IPS DF 6.9 (cell line): ENCODE data around the gene TNFRSF4.

ENCODE experiments used
- DNase-seq: peaks from one replicate; pipeline ENCODE4 v3.0.0-alpha.2; 2013; ENCODE audit warnings: low read depth, low spot score
- H3K27ac ChIP-seq: one replicate; pipeline ENCODE4 v1.5.1; 2013; ENCODE audit warnings: low read length, control low read depth
- H3K27me3 ChIP-seq: 2 replicates; pipeline ENCODE4 v1.6.1; 2013; ENCODE audit warnings: mild to moderate bottlenecking, low read length; ENCODE audit not compliant: control insufficient read depth, insufficient read depth
- H3K36me3 ChIP-seq: 2 replicates; pipeline ENCODE4 v1.6.1; 2013; ENCODE audit warnings: low read length; ENCODE audit not compliant: control insufficient read depth, insufficient read depth
- H3K4me1 ChIP-seq: 2 replicates; pipeline ENCODE4 v1.6.1; 2013; ENCODE audit warnings: low read length; ENCODE audit not compliant: control insufficient read depth, insufficient read depth
- H3K4me3 ChIP-seq: 2 replicates; pipeline ENCODE4 v1.5.1; 2013; ENCODE audit warnings: mild to moderate bottlenecking, low read length
- H3K9me3 ChIP-seq: 2 replicates; pipeline ENCODE4 v1.6.1; 2013; ENCODE audit warnings: low read length, inconsistent platforms; ENCODE audit not compliant: control insufficient read depth, insufficient read depth
- WGBS: extraction: QIAGEN DNeasy Blood & Tissue Kit; methylation state at CpG from one replicate; pipeline ENCODE4 v1.1.7; 2013; ENCODE audit warnings: mixed read lengths, missing lambda C conversion rate; ENCODE audit not compliant: insufficient read length, insufficient coverage; 5-methylcytosine and 5-hydroxymethylcytosine counted together

Gene TNFRSF4

DNA sequence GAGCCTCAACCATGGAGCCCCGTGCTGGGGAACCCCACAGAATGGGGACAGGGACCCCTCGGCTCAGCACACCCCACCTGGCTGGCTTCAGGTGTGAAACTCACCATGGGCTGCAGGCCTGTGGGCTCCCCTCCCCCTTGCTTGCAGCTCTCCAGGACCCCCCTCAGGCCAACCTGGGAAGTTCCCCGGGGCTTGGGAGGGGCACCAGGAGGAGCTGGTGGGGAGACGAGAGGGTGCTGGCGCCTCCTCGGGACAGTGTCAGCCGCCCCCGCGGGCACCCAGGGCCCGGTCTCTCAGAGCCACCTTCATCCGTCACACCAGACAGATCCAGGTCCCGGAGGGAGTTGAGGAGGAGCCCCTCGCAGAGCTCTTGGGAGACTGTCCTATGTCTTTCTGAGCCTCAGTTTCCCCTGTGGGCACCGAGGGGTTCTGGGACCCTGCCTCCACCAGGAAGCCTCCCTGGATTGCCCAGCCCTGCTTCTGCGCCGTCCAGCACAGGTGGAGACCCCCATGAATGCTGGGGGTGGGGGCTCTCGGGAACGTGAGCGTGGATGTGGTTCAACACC lies 6.9 kb downstream of the TNFRSF4 start:
- H3K36me3 ChIP-seq, result no peaks in the 10 kb centered on the region; the same call in 1 of the 2 replicates
- no peak for DNase-seq
- no CpG with 5 or more reads among the region's 19 CpGs for WGBS
- H3K4me3 ChIP-seq, result no peak overlapping the region
- peaks cover 7% of the 10 kb centered on the region for H3K4me1 ChIP-seq
- no peaks in the 10 kb centered on the region; the same call in 1 of the 2 replicates for H3K27me3 ChIP-seq
- H3K9me3 ChIP-seq, result no peaks in the 10 kb centered on the region
- H3K27ac ChIP-seq, result no peak overlapping the region

- no peak for DNase-seq
- no peaks in the 10 kb centered on the region; the same call in 1 of the 2 replicates for H3K27me3 ChIP-seq
- H3K9me3 ChIP-seq, result no peaks in the 10 kb centered on the region
- H3K4me1 ChIP-seq, result peaks cover 7% of the 10 kb centered on the region
- WGBS, result no CpG with 5 or more reads among the region's 49 CpGs
- H3K36me3 ChIP-seq, result no peaks in the 10 kb centered on the region; the same call in 1 of the 2 replicates
- H3K4me3 ChIP-seq, result peak within 1 kb of the TSS; percentile 42
- H3K27ac ChIP-seq, result no peak within 1 kb of the TSS
Observed at GRCh38 chr1:1206376-1206965, 7.5 kb downstream of the TNFRSF4 start, which contains the start of gene TNFRSF18. TSS of gene TNFRSF18 (minus strand) at chr1:1206592. CDS start at chr1:1206571, 21 bp downstream.

DNA sequence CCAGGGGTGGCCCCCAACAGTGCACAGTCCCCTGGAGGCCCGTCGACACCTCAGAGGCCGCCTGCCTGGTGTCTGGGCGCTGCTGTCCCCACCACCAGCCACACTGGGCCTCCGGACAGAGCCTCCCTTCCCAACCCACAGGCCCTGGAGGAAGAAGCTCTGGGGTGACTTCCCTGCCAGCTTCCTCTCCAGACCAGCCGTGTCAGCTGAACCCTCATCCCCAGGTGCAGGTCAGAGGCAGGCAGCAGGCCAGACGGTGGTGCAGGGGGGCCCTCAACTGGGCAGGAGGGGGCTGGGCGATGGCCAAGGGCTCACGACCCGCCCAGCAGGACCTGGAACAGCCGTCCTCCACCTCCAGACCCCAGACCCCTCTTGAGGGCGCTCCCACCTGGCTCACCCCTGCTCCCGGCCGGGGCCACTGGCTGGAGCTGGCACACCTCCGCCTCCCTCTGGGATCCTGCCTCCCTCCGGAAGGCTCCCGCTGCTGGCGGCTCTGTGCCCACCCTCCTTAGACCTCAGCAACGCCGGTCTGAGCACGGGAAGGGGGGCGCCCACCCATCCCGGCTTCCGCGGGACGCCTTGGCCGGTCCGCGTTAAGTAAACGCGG lies 8.1 kb downstream of the TNFRSF4 start:
- peak overlapping the region; percentile 42; the same call in 1 of the 2 replicates for H3K4me3 ChIP-seq
- H3K27me3 ChIP-seq, result no peaks in the 10 kb centered on the region; the same call in 1 of the 2 replicates
- H3K4me1 ChIP-seq, result peaks cover 7% of the 10 kb centered on the region
- H3K36me3 ChIP-seq, result no peaks in the 10 kb centered on the region; the same call in 1 of the 2 replicates
- DNase-seq, result no peak
- WGBS, result no CpG with 5 or more reads among the region's 31 CpGs
- no peaks in the 10 kb centered on the region for H3K9me3 ChIP-seq
- no peak overlapping the region for H3K27ac ChIP-seq

- no peak for DNase-seq
- H3K4me1 ChIP-seq, result peaks cover 10% of the 10 kb centered on the region
- no CpG with 5 or more reads among the region's 19 CpGs for whole genome bisulfite sequencing
- H3K27me3 ChIP-seq, result no peaks in the 10 kb centered on the region; the same call in 1 of the 2 replicates
- H3K9me3 ChIP-seq, result no peaks in the 10 kb centered on the region
- H3K27ac ChIP-seq, result no peak overlapping the region
- H3K4me3 ChIP-seq, result no peak overlapping the region
- no peaks in the 10 kb centered on the region; the same call in 1 of the 2 replicates for H3K36me3 ChIP-seq
Observed at GRCh38 chr1:1204998-1205768, 8.8 kb downstream of the TNFRSF4 start.

DNA sequence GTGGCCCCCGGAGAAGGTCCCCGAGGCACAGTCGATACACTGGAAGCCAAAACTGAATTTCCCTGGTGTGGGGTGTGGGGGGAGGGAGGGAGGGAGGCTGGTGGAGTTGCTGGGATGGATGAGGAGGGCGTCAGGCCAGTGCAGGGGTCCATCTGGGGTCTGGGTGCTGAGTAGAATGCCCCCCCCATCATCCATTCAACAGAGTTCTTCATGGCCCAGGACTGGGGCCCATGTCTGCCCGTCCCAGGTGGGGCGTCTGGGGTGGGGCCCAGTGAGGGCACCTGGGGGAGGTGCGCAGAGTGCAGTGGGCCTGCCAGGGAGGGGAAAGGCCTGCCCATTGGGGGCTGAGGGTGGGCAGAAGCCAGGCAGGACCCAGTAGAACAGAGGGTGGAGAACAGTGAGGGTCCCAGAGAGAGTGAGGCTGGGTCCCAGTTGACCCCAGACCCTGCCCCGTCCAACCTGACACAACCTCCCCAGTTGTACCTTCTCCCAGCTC lies 9.5 kb downstream of the TNFRSF4 start:
- no peak for DNase-seq
- Histone ChIP-seq H3K36me3 (no peaks in the 10 kb centered on the region; the same call in 1 of the 2 replicates), H3K9me3 (no peaks in the 10 kb centered on the region), H3K27ac (no peak overlapping the region), H3K4me1 (peaks cover 10% of the 10 kb centered on the region), H3K27me3 (no peaks in the 10 kb centered on the region; the same call in 1 of the 2 replicates), H3K4me3 (no peak overlapping the region)
- WGBS, result no CpG with 5 or more reads among the region's 8 CpGs

- Histone ChIP-seq H3K4me3 (no peak overlapping the region), H3K27me3 (no peaks in the 10 kb centered on the region; the same call in 1 of the 2 replicates), H3K36me3 (no peaks in the 10 kb centered on the region; the same call in 1 of the 2 replicates), H3K4me1 (peaks cover 10% of the 10 kb centered on the region), H3K9me3 (no peaks in the 10 kb centered on the region), H3K27ac (no peak overlapping the region)
- no CpG with 5 or more reads among the region's 49 CpGs for WGBS
- DNase-seq, result no peak
Observed at GRCh38 chr1:1203561-1204424, 10.2 kb downstream of the TNFRSF4 start.

DNA sequence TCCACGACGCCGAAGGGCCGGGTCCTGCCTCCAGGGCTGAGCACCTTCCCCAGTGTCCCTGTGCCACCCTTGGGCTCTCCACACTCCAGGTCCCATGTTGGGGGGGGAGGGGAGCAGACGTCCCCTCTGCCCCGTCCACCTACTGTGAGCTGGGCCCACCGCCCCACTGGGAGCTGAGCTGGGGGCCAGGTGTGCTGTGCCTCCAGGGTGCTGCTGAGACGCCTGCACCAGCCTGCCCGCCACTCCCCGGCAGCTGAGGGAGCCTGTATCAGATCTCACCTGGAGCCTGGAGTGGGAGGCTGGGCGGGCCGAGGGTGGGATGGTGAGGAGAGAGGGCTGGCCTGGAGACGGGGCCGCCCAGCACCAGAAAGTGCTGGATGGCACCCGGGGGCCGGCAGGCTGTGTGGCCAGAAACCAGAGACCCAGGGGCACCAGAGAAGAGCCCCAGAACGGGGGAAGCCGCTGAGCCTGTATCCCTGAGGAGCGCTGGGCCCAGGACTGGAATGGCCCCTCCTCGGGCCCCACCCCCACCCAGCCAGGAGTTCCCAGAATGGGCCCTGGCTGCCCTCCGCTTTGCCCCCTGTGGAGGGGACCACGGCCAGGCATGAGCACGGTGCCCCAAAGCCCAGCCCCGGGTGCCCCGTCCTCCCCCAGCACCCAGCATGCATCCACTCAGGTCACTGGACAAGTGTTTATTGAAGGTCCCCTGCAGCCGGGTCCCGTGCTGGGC lies 11.0 kb downstream of the TNFRSF4 start:
- no CpG with 5 or more reads among the region's 27 CpGs for WGBS
- peaks cover 10% of the 10 kb centered on the region for H3K4me1 ChIP-seq
- H3K27ac ChIP-seq, result no peak overlapping the region
- H3K27me3 ChIP-seq, result no peaks in the 10 kb centered on the region; the same call in 1 of the 2 replicates
- no peak overlapping the region for H3K4me3 ChIP-seq
- H3K36me3 ChIP-seq, result no peaks in the 10 kb centered on the region; the same call in 1 of the 2 replicates
- DNase-seq, result no peak
- H3K9me3 ChIP-seq, result no peaks in the 10 kb centered on the region

DNA sequence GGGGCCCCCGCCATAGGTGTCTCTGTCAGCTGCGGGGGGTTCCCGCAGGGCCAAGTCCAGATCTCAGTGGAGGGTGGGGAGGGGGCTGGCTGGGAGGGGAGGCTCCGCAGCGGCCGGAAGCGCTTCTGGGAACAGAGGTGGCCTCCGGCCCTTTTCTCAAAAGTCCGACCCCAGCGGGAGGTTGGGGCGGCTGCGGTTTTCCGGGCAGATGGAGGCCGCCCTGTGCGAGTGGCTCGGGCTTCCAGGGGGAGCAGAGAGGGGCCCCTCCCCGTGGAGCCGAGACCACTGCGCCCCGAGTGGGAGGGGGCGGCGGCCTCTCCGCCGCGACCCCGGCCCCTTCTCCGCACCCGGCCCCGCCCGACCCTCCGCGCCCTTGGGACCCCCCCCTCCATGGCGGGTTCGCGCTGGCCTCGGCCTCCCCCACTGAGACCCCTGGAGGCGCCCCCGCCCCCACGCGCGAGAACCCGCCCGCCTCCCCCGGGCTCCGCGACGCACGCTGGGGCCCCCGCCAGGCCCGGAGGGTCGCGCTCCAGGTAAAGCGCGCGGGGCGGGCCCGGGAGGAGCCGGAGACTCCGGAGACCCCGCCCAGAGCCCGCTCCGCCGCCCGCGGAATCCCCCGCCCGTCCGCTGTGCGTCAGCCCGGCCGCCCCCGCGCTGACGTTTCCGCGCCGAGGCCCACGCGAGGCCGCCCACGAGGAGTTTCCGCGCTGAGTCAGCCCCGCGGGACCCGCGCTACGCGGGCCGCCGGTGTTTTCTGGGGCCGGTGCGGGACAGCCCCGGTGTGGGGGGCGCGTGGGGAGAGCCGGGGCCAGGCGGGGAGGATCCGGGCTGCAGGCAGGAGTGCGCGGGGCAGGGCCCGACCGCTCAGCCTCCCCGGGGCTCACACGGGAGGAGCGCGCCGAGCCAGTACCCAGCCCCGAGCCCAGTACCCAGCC lies 12.8 kb downstream of the TNFRSF4 start:
- Histone ChIP-seq H3K27ac (no peak overlapping the region), H3K36me3 (no peaks in the 10 kb centered on the region; the same call in 1 of the 2 replicates), H3K4me1 (peaks cover 8% of the 10 kb centered on the region), H3K9me3 (no peaks in the 10 kb centered on the region), H3K27me3 (no peaks in the 10 kb centered on the region; the same call in 1 of the 2 replicates), H3K4me3 (peak overlapping the region; percentile 66)
- DNase-seq, result no peak
- no CpG with 5 or more reads among the region's 109 CpGs for WGBS
